Right forelimb (tissue), 1 donor: ENCODE data around the gene CT45A1.
"Not testable (repeated sequence)": the region's sequence is repeated elsewhere in the genome, so short reads cannot be mapped to it uniquely, and the experiment has no call there.

ENCODE experiments used
- DNase-seq: peaks from one replicate; pipeline ENCODE4 v3.0.0-alpha.2; 2018

CT45A1 gene

GRCh38 chrX:135713183-135713689 lies at the start of gene CT45A1:
Gene CT45A1 (plus strand): TSS chrX:135713639. CDS start chrX:135718941, 5,302 bp downstream.
- DNase-seq, result not testable (repeated sequence)

GRCh38 chrX:135672979-135673378 lies 40.5 kb upstream of the CT45A1 start:
- DNase-seq, result not testable (repeated sequence)

GRCh38 chrX:135688137-135688536 lies 25.3 kb upstream of the CT45A1 start:
- DNase-seq, result no peak

GRCh38 chrX:135695471-135695870 lies 18.0 kb upstream of the CT45A1 start:
- DNase-seq, result no peak

GRCh38 chrX:135697601-135698000 lies 15.8 kb upstream of the CT45A1 start:
- DNase-seq, result no peak

GRCh38 chrX:135698924-135699323 lies 14.5 kb upstream of the CT45A1 start:
- DNase-seq, result no peak

GRCh38 chrX:135707880-135708279 lies 5.6 kb upstream of the CT45A1 start:
- DNase-seq, result no peak

GRCh38 chrX:135713795-135714194 lies 356 bp downstream of the CT45A1 start:
- DNase-seq, result no peak

- not testable (repeated sequence) for DNase-seq
Measured at GRCh38 chrX:135734666-135735065, 21.2 kb downstream of the CT45A1 start.

GRCh38 chrX:135737366-135738071 lies 24.1 kb downstream of the CT45A1 start:
- DNase-seq, result no peak

GRCh38 chrX:135740681-135741149 lies 27.3 kb downstream of the CT45A1 start:
- DNase-seq, result no peak

- no peak for DNase-seq
Measured at GRCh38 chrX:135741192-135741715, 27.8 kb downstream of the CT45A1 start.

GRCh38 chrX:135744739-135745138 lies 31.3 kb downstream of the CT45A1 start:
- not testable (repeated sequence) for DNase-seq

- DNase-seq, result not testable (repeated sequence)
Measured at GRCh38 chrX:135768091-135768490, 54.7 kb downstream of the CT45A1 start, which contains the start of gene CT45A3. Gene CT45A3 (minus strand): TSS chrX:135768191. CDS start chrX:135764444, 3,747 bp downstream.
